Measurements from ENCODE around the gene DCN.

The DCN gene

DNA sequence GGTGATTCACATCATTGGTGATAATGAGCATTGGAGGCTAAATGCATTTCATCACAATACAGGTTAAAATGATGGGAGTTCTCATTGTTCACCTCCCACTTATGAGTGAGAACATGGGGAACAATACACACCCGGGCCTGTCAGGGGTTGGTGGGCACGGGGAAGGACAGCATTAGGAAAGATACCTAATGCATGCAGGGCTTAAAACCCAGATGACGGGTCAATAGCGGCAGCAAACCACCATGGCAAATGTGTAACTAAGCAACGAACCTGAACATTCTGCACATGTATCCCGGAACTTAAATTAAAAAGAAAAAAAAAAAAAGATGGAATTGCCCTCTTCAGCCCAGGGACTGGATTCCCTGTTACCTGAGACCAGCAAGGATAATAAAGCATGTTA is 69.0 kb downstream of the DCN start:
- TF ChIP-seq CTCF (IDR thresholded peaks at IDR 0.05; ENCODE audit: borderline replicate concordance, insufficient read depth, low read depth, low read length): no peak
- no peak overlapping the region for H3K4me3 ChIP-seq (ENCODE audit: low read depth, low read length)

DNA sequence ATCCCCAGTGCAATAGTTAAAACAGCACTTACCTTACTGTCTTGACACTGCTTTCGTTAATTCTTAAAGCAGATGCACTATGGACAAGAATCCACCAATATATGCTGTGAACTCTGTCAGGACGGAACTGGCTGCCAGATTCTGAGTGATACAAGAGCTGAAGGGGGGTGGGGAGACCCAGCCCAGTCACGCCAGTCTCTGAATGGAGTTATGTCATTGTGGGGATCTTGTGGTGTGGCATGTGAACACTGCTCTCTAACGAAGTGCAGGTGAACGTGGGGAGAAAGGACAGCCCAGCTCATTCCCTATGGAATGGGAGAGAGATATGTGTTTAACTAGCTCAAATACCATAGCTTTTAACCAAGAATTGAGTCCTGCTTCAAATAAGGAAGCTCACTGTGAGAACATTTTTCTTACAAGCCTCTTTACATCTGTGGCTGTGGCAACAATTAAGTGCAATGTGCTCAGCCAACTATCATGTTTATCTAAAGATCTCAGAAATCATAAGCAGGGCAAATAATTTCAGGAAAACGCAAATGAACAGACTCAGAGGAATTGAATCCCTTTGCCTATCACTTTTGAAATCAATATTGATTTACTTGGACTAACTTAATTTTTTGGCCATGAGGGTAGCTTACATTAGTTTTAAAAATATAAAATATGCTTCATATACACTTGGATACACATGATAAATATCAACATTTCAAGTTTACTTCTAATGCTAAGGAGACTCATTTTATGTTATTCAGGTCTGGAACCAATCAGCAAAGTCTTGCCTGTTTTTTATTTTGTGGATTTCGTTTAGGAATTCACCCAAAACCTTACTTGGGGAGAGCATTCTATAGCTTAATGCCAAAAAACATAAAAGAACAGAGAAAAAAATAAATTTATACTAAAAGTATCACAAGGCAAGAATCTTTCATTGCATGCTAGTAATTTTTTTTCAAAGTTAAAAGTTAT is 71.0 kb downstream of the DCN start, which contains the start of gene LUM:
TSS of gene LUM (minus strand) at position 129 of the 960 bp plus-strand sequence. CDS start 2,515 bp downstream, outside the sequence.
- no peak for TF ChIP-seq CTCF (IDR thresholded peaks at IDR 0.05; ENCODE audit: borderline replicate concordance, insufficient read depth, low read depth, low read length)
- H3K4me3 ChIP-seq (ENCODE audit: low read depth, low read length): no peak within 1 kb of the TSS

DNA sequence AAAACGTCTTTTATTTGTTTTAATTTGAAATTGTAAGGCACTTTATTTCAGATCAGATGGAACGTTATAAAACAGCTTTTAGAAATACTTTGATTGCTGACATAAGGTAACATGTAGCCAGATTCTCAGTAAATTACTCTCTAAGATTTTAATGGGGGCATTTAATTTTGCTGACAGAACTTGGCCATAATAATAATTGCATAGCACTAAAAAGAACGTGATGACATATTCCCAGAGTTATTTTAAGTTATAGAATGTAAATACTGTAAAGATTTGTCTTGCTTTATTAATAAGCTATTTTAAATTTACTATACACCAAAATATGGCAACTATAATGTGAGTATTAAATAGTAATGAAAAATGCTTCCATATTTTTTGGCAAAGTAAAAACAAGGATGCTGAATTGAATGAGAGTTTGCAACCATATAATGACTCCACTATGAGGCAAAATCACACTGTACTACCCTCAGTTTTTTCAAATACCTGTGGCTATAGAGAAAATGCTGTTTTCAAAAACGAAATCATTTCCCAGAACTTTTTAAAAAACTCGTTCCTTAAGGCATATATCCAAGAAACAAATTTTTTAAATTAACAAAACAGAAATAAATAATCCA is 72.2 kb downstream of the DCN start:
- no peak overlapping the region for H3K4me3 ChIP-seq (ENCODE audit: low read depth, low read length)
- TF ChIP-seq CTCF (IDR thresholded peaks at IDR 0.05; ENCODE audit: borderline replicate concordance, insufficient read depth, low read depth, low read length): no peak

GRCh38 chr12:91109581-91110310 is 72.9 kb downstream of the DCN start:
- no peak for TF ChIP-seq CTCF (IDR thresholded peaks at IDR 0.05; ENCODE audit: borderline replicate concordance, insufficient read depth, low read depth, low read length)
- H3K4me3 ChIP-seq (ENCODE audit: low read depth, low read length): no peak overlapping the region

DNA sequence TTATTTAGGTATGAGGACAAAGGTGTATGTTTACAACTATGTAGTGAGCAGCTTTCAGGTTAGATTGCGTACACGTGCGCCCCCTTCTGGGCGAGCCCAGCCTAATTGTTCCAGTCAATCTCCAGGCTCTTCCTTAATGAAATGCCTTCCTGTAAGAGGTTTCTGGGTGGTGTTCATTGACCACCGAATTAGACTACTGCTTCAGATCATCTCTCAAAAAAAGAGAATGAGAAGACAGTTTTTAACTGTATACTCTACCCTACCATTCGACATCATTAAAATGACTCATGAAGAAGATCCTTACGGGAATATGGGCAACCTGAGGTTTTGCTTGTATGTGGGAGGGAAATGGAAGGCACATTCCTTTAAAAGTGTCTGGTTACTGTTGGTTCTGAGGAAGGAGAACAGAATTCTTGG is 73.5 kb downstream of the DCN start:
- no peak overlapping the region for H3K4me3 ChIP-seq (ENCODE audit: low read depth, low read length)
- TF ChIP-seq CTCF (IDR thresholded peaks at IDR 0.05; ENCODE audit: borderline replicate concordance, insufficient read depth, low read depth, low read length): peak; percentile 63

- H3K4me3 ChIP-seq (ENCODE audit: low read depth, low read length): no peak overlapping the region
These were observed 74.3 kb downstream of the DCN start for GRCh38 chr12:91108196-91108755.

More at GRCh38 chr12:91108196-91108755, 74.3 kb downstream of the DCN start:
- TF ChIP-seq CTCF (IDR thresholded peaks at IDR 0.05; ENCODE audit: borderline replicate concordance, insufficient read depth, low read depth, low read length): no peak

All from GM12875 (cell line).